HCT116 (cell line): ENCODE results near the gene HOXD11. TPM values are rescaled to one million over a fixed set of nuclear protein-coding genes. Genes with fewer than 3 reads are reported as not detected.

Experiments used
- ATAC-seq: fragments of 200-7000 bp; cut with Tn5 transposase; 2 replicates; pipeline ENCODE4 v1.9.1; 2020; ENCODE audit warnings: mild to moderate bottlenecking, moderate library complexity
- BruUV-seq: library from RNA; stranded (reverse); fragments of 400-500 nt; replicated peaks from 2 replicates; lab custom pipeline; 2021; lab: Mats Ljungman, UMichigan
- CTCF ChIA-PET: fragments of 300-600 bp; sonication (Branson Sonifier 250); formaldehyde crosslinking; loops from one replicate; lab custom pipeline; 2021; ENCODE audit warnings: antibody characterized with exemption; lab: Charles Lee
- POLR2A ChIA-PET: fragments of 300-600, 350-600 bp; sonication (Branson Sonifier 250); formaldehyde crosslinking; loops from one replicate; lab custom pipeline; 2021; ENCODE audit warnings: antibody characterized with exemption; lab: Charles Lee
- RAD21 ChIA-PET, 2 experiments: fragments of 300-600 bp; sonication (Branson Sonifier 250); formaldehyde crosslinking; loops; one replicate each; lab custom pipeline; 2023; ENCODE audit warnings: low total read pairs in 2 of 2; ENCODE audit not compliant: uncharacterized antibody in 2 of 2, unreplicated experiment in 2 of 2, low non-redundant PET in 1 of 2; lab: Charles Lee
- DNase-seq: peaks from one replicate; pipeline ENCODE4 v3.0.0-alpha.2; 2010; ENCODE audit warnings: low read depth, low spot score
- H2AFZ ChIP-seq: fragments of 200-600 bp; shearing (Covaris generic), sonication (generic); 2 replicates; pipeline ENCODE4 v1.6.1; 2017; ENCODE audit warnings: low read depth, mixed run types, mixed read lengths, antibody characterized with exemption, low read length; ENCODE audit not compliant: poor library complexity, severe bottlenecking
- H3K27ac ChIP-seq: 2 replicates; pipeline ENCODE4 v1.5.1; 2012; ENCODE audit warnings: low read depth, low read length
- H3K27me3 ChIP-seq: fragments of 200-600 bp; sonication (generic); 2 replicates; pipeline ENCODE4 v1.6.1; 2016; ENCODE audit warnings: mixed run types, low read length, mixed read lengths; ENCODE audit not compliant: insufficient read depth
- H3K36me3 ChIP-seq, 2 experiments: fragments of 200-500 bp in 1 of 2; fragments of 200-600 bp in 1 of 2; sonication (Bioruptor generic) in 1 of 2; sonication (generic) in 1 of 2; 2 replicates each; pipeline versions ENCODE4 v1.5.1 to v1.6.1; 2014 to 2016; ENCODE audit warnings: low read length in 2 of 2, inconsistent platforms in 1 of 2, mixed read lengths in 1 of 2, mixed run types in 1 of 2; ENCODE audit not compliant: insufficient read depth in 2 of 2, control insufficient read depth in 1 of 2
- H3K4me1 ChIP-seq, 2 experiments: fragments of 200-600 bp in 1 of 2; sonication (generic) in 1 of 2; 2 replicates each; pipeline versions ENCODE4 v1.5.1 to v1.6.1; 2012 to 2017; ENCODE audit warnings: low read length in 2 of 2, inconsistent platforms in 1 of 2, mild to moderate bottlenecking in 1 of 2, mixed read lengths in 1 of 2, mixed run types in 1 of 2, moderate library complexity in 1 of 2; ENCODE audit not compliant: insufficient read depth in 2 of 2, control insufficient read depth in 1 of 2
- H3K4me2 ChIP-seq: fragments of 200-600 bp; sonication (generic); 2 replicates; pipeline ENCODE4 v1.6.1; 2017; ENCODE audit warnings: mixed run types, low read length, mixed read lengths
- H3K4me3 ChIP-seq, 2 experiments: fragments of 200-600 bp in 1 of 2; sonication (generic) in 1 of 2; replicated peaks in 1 of 2; 2 replicates each; pipeline ENCODE4 v1.5.1; 2011 to 2016; ENCODE audit warnings: low read length in 2 of 2, control low read depth in 1 of 2, low read depth in 1 of 2, mild to moderate bottlenecking in 1 of 2, mixed read lengths in 1 of 2, mixed run types in 1 of 2
- H3K79me2 ChIP-seq: fragments of 200-600 bp; sonication (generic); 2 replicates; pipeline ENCODE4 v1.6.1; 2017; ENCODE audit warnings: mild to moderate bottlenecking, mixed run types, low read length, moderate library complexity, mixed read lengths; ENCODE audit not compliant: insufficient read depth
- H3K9ac ChIP-seq: fragments of 200-600 bp; sonication (generic); 2 replicates; pipeline ENCODE4 v1.6.1; 2016; ENCODE audit warnings: low read length, mixed read lengths
- H3K9me2 ChIP-seq: fragments of 200-600 bp; sonication (generic), shearing (Covaris generic); 2 replicates; pipeline ENCODE4 v1.6.1; 2017; ENCODE audit warnings: mixed run types, mild to moderate bottlenecking, moderate library complexity; ENCODE audit not compliant: insufficient read depth
- H3K9me3 ChIP-seq, 2 experiments: fragments of 200-500 bp in 1 of 2; fragments of 200-600 bp in 1 of 2; sonication (Bioruptor generic) in 1 of 2; sonication (generic) in 1 of 2; 2 replicates each; pipeline ENCODE4 v1.6.1; 2014 to 2017; ENCODE audit warnings: low read length in 2 of 2, mixed read lengths in 2 of 2, inconsistent platforms in 1 of 2, low read depth in 1 of 2, mild to moderate bottlenecking in 1 of 2, mixed run types in 1 of 2, moderate library complexity in 1 of 2; ENCODE audit not compliant: control insufficient read depth in 1 of 2, insufficient read depth in 1 of 2
- H4K20me1 ChIP-seq: fragments of 200-600 bp; sonication (generic), shearing (Covaris generic); 2 replicates; pipeline ENCODE4 v1.6.1; 2017; ENCODE audit warnings: mixed run types, mild to moderate bottlenecking, moderate library complexity; ENCODE audit not compliant: insufficient read depth
- FOSL1 ChIP-seq: IDR thresholded peaks from 2 replicates; pipeline ENCODE4 v1.6.1; 2012; ENCODE audit warnings: low read depth
- POLR2A ChIP-seq: IDR thresholded peaks from 2 replicates; pipeline ENCODE4 v1.7.0; 2011; ENCODE audit warnings: borderline replicate concordance; ENCODE audit not compliant: insufficient read depth, insufficient read length; ENCODE audit errors: extremely low read depth
- RAD21 ChIP-seq: IDR thresholded peaks from 2 replicates; pipeline ENCODE4 v1.6.1; 2012; ENCODE audit warnings: low read depth, mild to moderate bottlenecking
- intact Hi-C: fragments of 100-400 bp; cut with micrococcal nuclease; formaldehyde crosslinking; loops from 2 replicates; pipeline ENCODE4 v1.10.0; 2022
- total RNA-seq: library from RNA; stranded (reverse); gene quantifications from one replicate; pipeline ENCODE4 v1.2.1, GENCODE V29; 2021; ENCODE audit not compliant: unreplicated experiment
- TF ChIP-seq, protein P1 (sequence below), 3 experiments: fragments of 200-600 bp in 1 of 3; sonication (generic) in 1 of 3; IDR thresholded peaks in 2 of 3; conservative IDR thresholded peaks in 1 of 3; 2 replicates each; pipeline ENCODE4 v1.5.1; 2012 to 2017; ENCODE audit warnings: low read depth in 2 of 3, low read length in 2 of 3, antibody characterized with exemption in 1 of 3, borderline replicate concordance in 1 of 3, control low read depth in 1 of 3, mild to moderate bottlenecking in 1 of 3, mixed read lengths in 1 of 3, mixed run types in 1 of 3, moderate library complexity in 1 of 3; ENCODE audit not compliant: insufficient read depth in 1 of 3

Gene HOXD11
- total RNA-seq, 1 experiment from 2014 or later = not detected

DNA sequence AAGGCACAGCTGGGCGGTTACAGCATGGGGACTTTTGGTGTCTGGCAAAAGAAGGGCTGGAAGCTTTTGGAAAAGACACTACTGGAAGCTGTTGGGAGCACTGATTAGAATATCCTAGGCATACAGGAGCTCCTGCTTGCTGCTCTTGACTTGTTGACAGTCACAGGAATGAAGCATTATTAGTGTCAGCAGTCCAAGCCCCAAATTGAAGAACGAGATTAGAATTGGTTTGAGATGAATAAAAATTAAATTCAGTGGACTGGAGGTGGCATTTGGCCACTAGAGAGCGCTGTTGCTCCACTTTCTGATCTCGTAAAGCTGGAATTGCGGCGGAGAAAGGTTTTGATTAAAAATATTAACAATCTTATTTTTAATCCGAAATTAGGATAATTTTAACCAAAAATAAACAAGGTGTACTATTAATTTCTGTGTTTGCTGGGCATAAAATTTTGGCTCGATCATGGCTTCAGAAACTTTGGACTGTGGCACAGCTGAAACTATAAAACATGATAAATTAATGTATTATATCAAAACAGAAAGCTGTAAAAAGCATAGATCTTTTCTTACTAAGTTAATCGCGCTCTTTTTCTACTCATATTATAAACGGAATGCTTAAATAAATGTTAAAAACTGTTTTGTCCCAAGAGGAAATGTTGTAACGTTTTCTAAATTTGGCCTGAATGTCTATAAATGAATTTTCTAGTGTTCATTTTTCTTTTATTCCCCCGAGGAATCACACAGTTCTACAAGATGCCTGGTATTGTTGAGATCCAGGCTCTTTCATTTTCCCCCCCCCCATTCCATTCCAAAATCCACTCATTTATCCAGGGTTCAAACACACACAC is 20.1 kb downstream of the HOXD11 start:
- H3K27me3 ChIP-seq = no peaks in the 10 kb centered on the region
- no TSS peak for BruUV-seq
- TF ChIP-seq FOSL1 (no peak), RAD21 (peak; percentile 93)
- TF ChIP-seq, protein P1, sequence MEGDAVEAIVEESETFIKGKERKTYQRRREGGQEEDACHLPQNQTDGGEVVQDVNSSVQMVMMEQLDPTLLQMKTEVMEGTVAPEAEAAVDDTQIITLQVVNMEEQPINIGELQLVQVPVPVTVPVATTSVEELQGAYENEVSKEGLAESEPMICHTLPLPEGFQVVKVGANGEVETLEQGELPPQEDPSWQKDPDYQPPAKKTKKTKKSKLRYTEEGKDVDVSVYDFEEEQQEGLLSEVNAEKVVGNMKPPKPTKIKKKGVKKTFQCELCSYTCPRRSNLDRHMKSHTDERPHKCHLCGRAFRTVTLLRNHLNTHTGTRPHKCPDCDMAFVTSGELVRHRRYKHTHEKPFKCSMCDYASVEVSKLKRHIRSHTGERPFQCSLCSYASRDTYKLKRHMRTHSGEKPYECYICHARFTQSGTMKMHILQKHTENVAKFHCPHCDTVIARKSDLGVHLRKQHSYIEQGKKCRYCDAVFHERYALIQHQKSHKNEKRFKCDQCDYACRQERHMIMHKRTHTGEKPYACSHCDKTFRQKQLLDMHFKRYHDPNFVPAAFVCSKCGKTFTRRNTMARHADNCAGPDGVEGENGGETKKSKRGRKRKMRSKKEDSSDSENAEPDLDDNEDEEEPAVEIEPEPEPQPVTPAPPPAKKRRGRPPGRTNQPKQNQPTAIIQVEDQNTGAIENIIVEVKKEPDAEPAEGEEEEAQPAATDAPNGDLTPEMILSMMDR (IDR thresholded peaks at IDR 0.05 in 2 of 3, conservative IDR thresholded peaks at IDR 0.05 in 1 of 3; ENCODE audit: borderline replicate concordance in 1 of 3, insufficient read depth in 1 of 3, low read depth in 2 of 3, low read length in 2 of 3) = peak; percentile 64 to 88 (median 87)
- H3K79me2 ChIP-seq = no peaks in the 10 kb centered on the region
- H3K4me3 ChIP-seq = peak overlapping the region; percentile 9; a peak in 2 of 4 replicates
- no peak for DNase-seq
- intact Hi-C loops = loop anchor here (1.0 to 5.0 kb wide), 7 partner anchors 511 to 1630 kb away; no protein-coding TSS in a partner anchor
- H4K20me1 ChIP-seq = no peaks in the 10 kb centered on the region
- ATAC-seq = no peak
- peak overlapping the region; percentile 70 for H2AFZ ChIP-seq
- ChIA-PET POLR2A (interaction anchor here (0.7 to 1.9 kb wide), 6 partner anchors 42 to 1035 kb away, joined by 3 to 5 read pairs (median 4); no protein-coding TSS in a partner anchor), RAD21 (interaction anchor here (0.6 to 1.5 kb wide), 8 partner anchors 328 to 1037 kb away, joined by 3 to 7 read pairs (median 3); no protein-coding TSS in a partner anchor), CTCF (interaction anchor here (0.8 to 3.9 kb wide), 27 partner anchors 10 to 1038 kb away, joined by 3 to 36 read pairs (median 6); no protein-coding TSS in a partner anchor)
- H3K9ac ChIP-seq = no peak overlapping the region
- no peaks in the 10 kb centered on the region for H3K9me3 ChIP-seq
- H3K36me3 ChIP-seq = no peaks in the 10 kb centered on the region
- H3K9me2 ChIP-seq = no peaks in the 10 kb centered on the region
- no peak overlapping the region for H3K27ac ChIP-seq
- peaks cover 6 to 17% of the 10 kb centered on the region in 2 experiments; a peak in 3 of 4 replicates for H3K4me1 ChIP-seq
- peak overlapping the region; percentile 51 for H3K4me2 ChIP-seq

DNA sequence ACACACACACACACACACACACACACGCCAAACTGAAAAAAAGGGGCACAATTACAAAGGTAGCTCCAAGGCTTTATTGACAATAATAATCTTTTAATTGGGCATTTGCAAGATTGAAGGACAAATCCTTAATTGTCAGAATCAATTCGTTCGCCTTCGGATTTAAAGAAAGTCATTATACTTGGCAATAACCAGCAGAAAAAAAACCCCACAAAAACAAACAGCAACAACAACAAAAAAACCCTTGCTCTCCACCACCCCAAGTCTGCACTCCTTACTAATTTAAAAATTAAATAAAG is 20.6 kb downstream of the HOXD11 start:
- Histone ChIP-seq H3K79me2 (no peaks in the 10 kb centered on the region), H3K9me2 (no peaks in the 10 kb centered on the region), H3K4me2 (peak overlapping the region; percentile 51; the same call in 1 of the 2 replicates), H3K9me3 (no peaks in the 10 kb centered on the region), H3K27ac (no peak overlapping the region), H3K9ac (no peak overlapping the region), H3K4me1 (peaks cover 6 to 17% of the 10 kb centered on the region in 2 experiments; a peak in 3 of 4 replicates), H4K20me1 (no peaks in the 10 kb centered on the region), H2AFZ (peak overlapping the region; percentile 70), H3K27me3 (no peaks in the 10 kb centered on the region), H3K4me3 (no peak overlapping the region), H3K36me3 (no peaks in the 10 kb centered on the region)
- CTCF ChIA-PET = interaction anchor here (0.8 to 3.9 kb wide), 22 partner anchors 9 to 1036 kb away, joined by 3 to 36 read pairs (median 7); no protein-coding TSS in a partner anchor
- intact Hi-C loops = loop anchor here (1.0 to 5.0 kb wide), 7 partner anchors 511 to 1630 kb away; no protein-coding TSS in a partner anchor
- no peak for DNase-seq
- BruUV-seq = no TSS peak
- TF ChIP-seq POLR2A = no peak
- no peak for ATAC-seq
- RAD21 ChIA-PET = interaction anchor here in 1 of 2 experiments (0.6 to 1.5 kb wide), 2 partner anchors 327 to 1013 kb away, joined by 3 read pairs; no protein-coding TSS in a partner anchor
- POLR2A ChIA-PET = interaction anchor here (0.7 to 1.9 kb wide), 5 partner anchors 41 to 1035 kb away, joined by 3 to 5 read pairs (median 4); no protein-coding TSS in a partner anchor
